Measurements from ENCODE around the gene CAMK1D.
A peak's percentile ranks its signal among the peaks of the same experiment; 100 is the strongest.
"Not testable (repeated sequence)": the region's sequence is repeated elsewhere in the genome, so short reads cannot be mapped to it uniquely, and the experiment has no call there.

The CAMK1D gene

DNA sequence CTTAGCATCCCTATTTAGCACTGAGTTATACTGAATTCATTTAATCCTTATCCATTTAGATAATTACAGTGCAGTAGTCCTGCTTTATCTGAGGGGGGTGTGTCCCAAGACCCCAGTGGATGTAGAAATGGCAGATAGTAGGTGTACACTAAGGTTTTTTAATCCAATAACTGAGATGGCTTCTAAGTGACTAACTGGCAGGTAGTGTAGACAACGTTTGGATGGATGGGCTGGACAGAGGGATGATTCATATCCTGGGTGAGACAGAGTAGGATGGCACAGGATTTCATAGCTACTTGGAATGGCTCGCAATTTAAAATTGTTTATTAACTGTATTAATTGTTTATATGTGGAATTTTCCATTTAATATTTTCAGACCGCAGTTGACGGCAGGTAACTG, 356.6 kb downstream of the CAMK1D start:
- no peak for DNase-seq

GRCh38 chr10:12707461-12708185, 358.3 kb downstream of the CAMK1D start:
- DNase-seq, result peak; percentile 7

DNA sequence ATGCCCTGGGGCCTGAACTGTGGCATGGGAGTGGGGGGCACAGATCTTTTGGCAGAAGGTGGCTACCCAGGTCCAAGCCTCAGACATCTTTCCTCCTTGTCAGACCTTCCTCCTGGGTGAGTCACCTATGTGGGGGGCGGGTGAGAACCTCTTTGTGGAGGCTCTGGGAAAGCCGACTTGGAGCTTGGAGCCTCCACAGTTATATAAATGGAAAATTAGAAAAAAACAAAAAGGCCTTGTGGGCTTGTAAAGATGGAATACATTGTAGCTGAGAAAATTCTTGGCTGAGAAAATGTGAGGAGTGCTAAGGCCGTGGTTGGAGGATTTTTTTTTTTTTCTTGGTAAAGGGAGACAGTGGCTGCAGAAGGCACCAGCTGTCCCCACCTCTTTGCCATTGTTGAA, 359.7 kb downstream of the CAMK1D start:
- DNase-seq, result no peak

GRCh38 chr10:12709521-12709963, 360.2 kb downstream of the CAMK1D start:
- DNase-seq, result no peak

- DNase-seq, result no peak
These were observed 360.8 kb downstream of the CAMK1D start for GRCh38 chr10:12710157-12710556.

GRCh38 chr10:12710594-12711349, 361.4 kb downstream of the CAMK1D start:
- DNase-seq, result peak; percentile 77

- no peak for DNase-seq
These were observed 362.0 kb downstream of the CAMK1D start for GRCh38 chr10:12711350-12711708.

DNA sequence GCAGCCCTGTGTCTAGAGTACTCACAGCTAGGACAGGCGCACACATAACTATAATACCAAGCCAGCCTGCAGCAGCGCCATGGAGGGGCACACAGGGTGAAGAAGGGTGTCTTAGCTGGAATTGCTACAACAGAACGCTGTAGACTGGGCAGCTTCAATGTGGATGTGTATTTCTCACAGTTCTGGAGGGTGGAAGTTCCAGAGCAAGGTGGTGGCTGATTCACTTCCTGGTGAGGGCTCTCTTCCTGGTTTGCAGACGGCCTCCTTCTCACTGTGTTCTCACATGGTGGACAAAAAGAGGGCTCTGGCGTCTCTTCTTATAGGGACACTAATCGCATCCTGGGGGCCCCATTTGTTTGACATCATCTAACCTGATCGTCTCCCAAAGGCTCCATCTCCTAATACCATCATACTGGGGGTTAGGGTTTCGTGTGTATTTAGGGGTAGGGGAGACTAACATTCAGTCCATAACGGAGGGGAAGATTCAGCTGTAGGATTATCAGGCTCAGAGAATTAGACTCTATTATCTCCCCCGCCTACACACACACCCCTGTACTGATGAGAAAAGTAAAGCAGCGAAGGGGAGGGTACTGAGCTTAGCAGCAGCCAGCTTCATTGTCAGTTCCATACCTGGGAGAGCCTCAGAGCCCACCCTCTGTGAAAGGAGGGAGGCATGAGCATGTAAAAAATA, 363.1 kb downstream of the CAMK1D start:
- DNase-seq, result no peak

- not testable (repeated sequence) for DNase-seq
These were observed 363.6 kb downstream of the CAMK1D start for GRCh38 chr10:12712984-12713316.

GRCh38 chr10:12716042-12716441, 366.7 kb downstream of the CAMK1D start:
- no peak for DNase-seq

GRCh38 chr10:12717981-12718707, 368.8 kb downstream of the CAMK1D start:
- no peak for DNase-seq

DNA sequence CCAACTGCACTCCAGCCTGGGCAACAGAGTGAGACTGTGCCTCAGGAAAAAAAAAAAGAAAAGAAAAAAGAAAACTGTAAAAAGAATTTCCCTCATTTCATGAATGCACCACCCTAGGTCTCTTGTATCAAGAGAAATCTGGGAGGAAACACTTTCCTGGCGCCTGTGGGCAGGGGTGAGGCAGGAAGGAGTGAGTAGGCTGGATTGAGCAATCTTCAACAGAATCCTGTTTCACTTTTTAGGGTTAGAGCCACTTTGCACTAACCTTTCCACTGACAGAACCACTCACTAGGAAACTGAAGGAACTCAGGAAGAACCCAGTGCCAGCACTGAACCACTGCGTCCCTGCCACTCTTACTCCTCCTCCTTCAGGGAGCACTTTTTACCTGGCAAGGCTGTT, 370.0 kb downstream of the CAMK1D start:
- DNase-seq, result no peak

- DNase-seq, result peak; percentile 16
These were observed 371.1 kb downstream of the CAMK1D start for GRCh38 chr10:12720217-12720981.

GRCh38 chr10:12721334-12721733, 372.0 kb downstream of the CAMK1D start:
- no peak for DNase-seq

- DNase-seq, result no peak
These were observed 373.9 kb downstream of the CAMK1D start for GRCh38 chr10:12723220-12723619.

DNA sequence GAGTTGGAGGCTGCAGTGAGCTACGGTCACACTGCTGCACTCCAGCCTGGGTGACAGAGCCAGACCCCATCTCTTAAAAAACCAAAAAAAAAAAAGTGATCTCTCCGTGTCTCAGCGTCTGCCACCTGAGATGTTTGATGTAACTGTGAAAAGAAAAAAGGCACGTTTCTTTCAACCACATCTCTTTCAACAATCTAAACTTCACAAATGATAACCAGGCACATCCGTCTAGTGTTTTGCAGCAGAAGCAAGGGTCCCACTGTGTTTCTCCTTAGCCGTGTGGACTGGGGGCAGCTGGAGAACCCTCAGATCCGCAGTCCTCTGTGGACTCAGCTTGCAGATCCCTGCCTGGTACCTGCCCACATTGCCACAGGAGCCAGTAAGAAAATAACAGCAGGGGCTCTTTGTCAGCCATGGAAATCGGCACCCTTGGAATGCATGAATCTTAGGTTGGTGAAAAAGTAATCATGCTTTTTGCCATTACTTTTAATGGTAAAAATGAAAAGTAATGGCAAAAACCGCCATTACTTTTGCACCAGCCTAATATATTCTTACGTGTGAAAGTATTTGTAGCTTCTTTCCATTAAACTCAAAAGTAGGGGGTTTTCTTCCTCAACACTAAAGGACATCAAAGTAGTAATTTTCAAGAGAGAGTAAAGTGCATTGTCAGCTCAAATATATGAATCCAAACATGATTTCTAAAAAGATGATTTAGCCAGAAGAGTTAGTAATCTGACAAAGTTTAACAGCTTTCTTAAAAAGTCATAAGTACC, 375.6 kb downstream of the CAMK1D start:
- no peak for DNase-seq

GRCh38 chr10:12725580-12725888, 376.2 kb downstream of the CAMK1D start:
- DNase-seq, result not testable (repeated sequence)

- DNase-seq, result no peak
These were observed 377.9 kb downstream of the CAMK1D start for GRCh38 chr10:12726971-12727831.

- no peak for DNase-seq
These were observed 378.5 kb downstream of the CAMK1D start for GRCh38 chr10:12727832-12728215.

GRCh38 chr10:12728494-12728893, 379.1 kb downstream of the CAMK1D start:
- no peak for DNase-seq

DNA sequence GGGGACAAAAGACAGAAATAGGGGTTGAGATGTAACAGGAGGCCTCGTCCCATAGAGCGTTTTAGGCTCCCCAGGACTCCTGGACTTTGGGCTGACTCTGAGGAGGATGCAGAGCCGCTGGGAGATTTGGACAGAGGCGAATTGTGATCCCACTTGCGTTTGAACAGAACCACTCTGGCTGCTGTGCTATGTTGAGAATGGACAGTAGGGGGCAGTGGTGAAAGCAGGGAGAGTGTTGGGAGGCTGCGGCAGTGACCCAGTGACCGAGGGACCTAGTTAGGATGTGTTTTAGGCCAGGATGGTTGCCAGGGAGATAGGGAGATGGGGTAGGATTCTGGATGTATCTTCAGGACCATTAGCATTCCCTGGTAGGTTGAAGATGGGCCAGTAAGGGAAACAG, 380.5 kb downstream of the CAMK1D start:
- DNase-seq, result no peak

All from stimulated activated CD4-positive, alpha-beta T cell treated with anti-CD3 and anti-CD28 coated beads, Interleukin-12 subunit alpha, Interleukin-12 subunit beta, amount 100 ng/mL, for 4 hours (primary cell).